Measurements from ENCODE around the gene KAT2A.
A peak's percentile ranks its signal among the peaks of the same experiment; 100 is the strongest.
"Not testable (repeated sequence)": the region's sequence is repeated elsewhere in the genome, so short reads cannot be mapped to it uniquely, and the experiment has no call there.

The KAT2A gene
- total RNA-seq, result 40.5 to 60.3 (median 50.2) reads per million in 3 experiments

- DNase-seq, result peak; percentile 64
Measured at GRCh38 chr17:42120770-42121769, at the start of gene KAT2A. Gene KAT2A, minus strand, starts transcription at chr17:42121367. Its CDS starts 63 bp downstream, at chr17:42121304.

DNA sequence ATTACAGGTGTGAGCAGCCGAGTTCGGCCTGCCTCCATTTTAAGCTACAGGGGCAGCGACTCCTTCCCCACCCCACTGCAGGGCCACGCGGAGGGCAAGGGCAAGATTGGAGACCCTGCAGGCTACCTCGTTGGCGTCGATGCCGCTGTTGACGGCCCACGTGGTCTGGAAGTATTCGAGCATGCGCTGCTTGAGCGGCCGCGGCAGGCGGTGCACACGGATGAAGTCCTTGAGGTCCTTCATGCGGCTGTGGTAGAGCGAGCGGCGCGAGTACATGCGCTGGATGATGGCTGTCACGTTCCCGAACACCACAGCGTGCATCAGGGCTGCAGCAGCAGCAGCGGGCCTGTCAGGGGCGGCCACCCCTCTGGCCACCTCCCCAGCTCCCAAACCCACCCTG lies 48.2 kb upstream of the KAT2A start:
- no peak for DNase-seq

- no peak for DNase-seq
Measured at GRCh38 chr17:42167807-42168206, 46.6 kb upstream of the KAT2A start.

DNA sequence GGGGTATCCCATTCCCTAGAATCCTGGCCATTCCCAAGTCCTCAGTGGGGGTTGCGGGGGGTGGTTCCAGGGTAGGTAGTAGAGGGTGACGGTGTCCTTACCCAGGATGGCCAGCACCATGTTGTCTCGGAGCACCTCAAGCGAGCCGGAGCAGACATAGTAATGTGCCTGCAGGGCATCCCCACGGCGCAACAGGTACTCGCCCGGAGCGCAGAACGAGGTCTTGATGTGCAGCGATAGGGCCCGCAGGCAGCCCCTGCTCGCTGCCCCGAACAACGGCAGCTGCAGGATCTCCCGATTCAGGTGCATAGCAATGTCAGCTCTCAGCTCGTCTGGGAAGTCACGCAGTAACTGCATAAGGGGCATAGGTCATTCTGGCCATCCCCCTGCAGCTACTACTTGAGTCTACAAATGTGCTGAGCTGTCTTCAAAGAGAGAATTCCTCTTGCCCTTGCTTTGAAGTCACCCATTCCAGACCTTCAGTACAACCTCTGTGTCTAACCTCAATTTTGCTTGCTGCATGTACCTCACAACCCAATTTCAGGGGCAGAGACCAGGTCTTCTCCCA lies 45.1 kb upstream of the KAT2A start:
- DNase-seq, result no peak

DNA sequence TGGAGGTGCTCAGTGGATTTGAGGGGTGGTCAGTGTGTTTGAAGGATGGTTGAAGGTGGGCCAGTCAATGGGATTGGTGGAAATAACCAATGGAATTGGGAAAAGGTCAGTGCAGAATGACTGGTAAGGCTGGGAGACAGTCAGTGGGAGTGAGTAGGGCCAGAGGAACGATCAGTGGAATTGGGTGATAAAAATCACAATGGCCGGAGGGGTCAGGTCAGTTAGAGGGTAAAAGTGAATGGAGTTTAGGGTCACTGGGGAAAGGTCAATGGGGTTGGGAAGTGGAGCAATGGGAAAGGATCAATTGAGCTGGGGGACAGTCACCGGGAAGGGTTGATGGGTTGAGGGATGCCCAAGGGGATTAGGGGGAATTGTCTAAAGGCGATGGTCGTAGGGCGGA lies 44.6 kb upstream of the KAT2A start:
- DNase-seq, result no peak

GRCh38 chr17:42163696-42164407 lies 42.7 kb upstream of the KAT2A start:
- no peak for DNase-seq

GRCh38 chr17:42163113-42163512 lies 41.9 kb upstream of the KAT2A start:
- no peak for DNase-seq

- DNase-seq, result no peak
Measured at GRCh38 chr17:42160531-42160910, 39.4 kb upstream of the KAT2A start.

- no peak for DNase-seq
Measured at GRCh38 chr17:42159796-42160530, 38.8 kb upstream of the KAT2A start.

- DNase-seq, result no peak
Measured at GRCh38 chr17:42155614-42156045, 34.5 kb upstream of the KAT2A start.

GRCh38 chr17:42153919-42154742 lies 33.0 kb upstream of the KAT2A start:
- no peak for DNase-seq

- DNase-seq, result no peak
Measured at GRCh38 chr17:42146911-42147607, 25.9 kb upstream of the KAT2A start.

- not testable (repeated sequence) for DNase-seq
Measured at GRCh38 chr17:42143138-42143537, 22.0 kb upstream of the KAT2A start.

GRCh38 chr17:42142371-42142896 lies 21.3 kb upstream of the KAT2A start:
- DNase-seq, result no peak

DNA sequence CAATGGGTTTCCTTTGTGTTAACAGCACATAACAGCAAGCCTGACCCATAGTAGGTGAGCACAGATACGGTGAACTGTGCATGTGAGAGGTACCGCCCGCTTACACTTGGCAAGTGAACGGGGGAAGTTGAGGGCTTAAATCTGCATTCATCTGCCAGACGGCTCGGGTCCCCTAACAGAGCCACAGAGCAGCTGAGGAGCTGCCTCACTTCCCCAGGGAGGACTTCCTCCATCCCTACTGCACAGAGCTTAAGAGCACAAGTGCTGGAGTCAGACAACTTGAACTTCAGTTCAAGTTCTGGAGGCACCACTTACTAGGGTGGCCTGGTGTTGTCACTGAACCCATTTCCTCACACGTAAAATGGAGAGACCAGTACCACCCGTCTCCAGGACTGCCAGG lies 20.2 kb upstream of the KAT2A start:
- DNase-seq, result no peak

DNA sequence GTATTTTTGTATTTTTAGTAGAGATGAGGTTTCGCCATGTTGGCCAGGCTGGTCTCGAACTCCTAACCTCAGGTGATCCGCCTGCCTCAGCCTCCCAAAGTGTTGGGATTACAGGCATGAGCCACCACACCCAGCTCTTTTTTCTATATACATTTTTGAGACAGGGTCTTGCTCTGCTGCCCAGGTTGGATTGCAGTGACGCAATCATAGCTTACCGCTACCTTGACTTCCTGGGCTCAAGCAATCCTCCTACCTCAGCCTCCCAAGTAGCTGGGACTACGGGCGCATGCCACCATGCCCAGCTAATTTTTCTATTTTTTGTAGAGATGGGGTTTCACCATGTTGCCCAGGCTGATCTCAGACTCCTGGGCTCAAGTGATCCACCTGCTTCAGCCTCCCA lies 19.5 kb upstream of the KAT2A start:
- not testable (repeated sequence) for DNase-seq

GRCh38 chr17:42138749-42139492 lies 17.8 kb upstream of the KAT2A start:
- no peak for DNase-seq

DNA sequence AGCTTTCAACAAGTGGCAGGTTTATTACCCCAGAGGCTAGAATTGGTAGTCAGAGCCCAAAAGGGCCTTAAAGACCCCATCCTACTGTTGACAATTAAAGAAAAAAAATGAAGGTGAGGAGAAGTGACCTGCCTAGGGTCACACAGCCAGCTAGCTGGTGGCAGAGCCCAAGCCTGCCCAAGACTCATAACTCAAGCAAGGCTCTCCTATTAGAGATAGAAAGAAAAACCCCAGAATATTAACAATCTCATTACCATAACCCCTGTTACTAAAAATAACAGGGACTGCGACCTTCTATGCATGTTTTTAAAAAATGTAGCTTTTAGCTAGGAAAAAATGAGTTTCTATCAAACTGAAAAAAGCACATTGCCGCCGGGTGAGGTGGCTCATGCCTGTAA lies 15.5 kb upstream of the KAT2A start:
- no peak for DNase-seq

GRCh38 chr17:42135664-42136653 lies 14.8 kb upstream of the KAT2A start:
- no peak for DNase-seq
